ENCODE results near the gene PDE6G.

PDE6G gene

GRCh38 chr17:81686614-81687013 is 30.3 kb upstream of the PDE6G start:
- no peak for DNase-seq

GRCh38 chr17:81685108-81685507 is 28.8 kb upstream of the PDE6G start:
- peak; percentile 29 for DNase-seq

- DNase-seq: peak; percentile 49
Observed at GRCh38 chr17:81684442-81684911, 28.1 kb upstream of the PDE6G start.

- DNase-seq: peak; percentile 100
Observed at GRCh38 chr17:81683584-81684441, 27.5 kb upstream of the PDE6G start, which contains the start of the genes ARL16 and HGS. Gene ARL16 (minus strand): TSS chr17:81683797. CDS start chr17:81683753, 44 bp downstream. Gene HGS (plus strand): TSS chr17:81684011. CDS start chr17:81684067, 56 bp downstream.

DNA sequence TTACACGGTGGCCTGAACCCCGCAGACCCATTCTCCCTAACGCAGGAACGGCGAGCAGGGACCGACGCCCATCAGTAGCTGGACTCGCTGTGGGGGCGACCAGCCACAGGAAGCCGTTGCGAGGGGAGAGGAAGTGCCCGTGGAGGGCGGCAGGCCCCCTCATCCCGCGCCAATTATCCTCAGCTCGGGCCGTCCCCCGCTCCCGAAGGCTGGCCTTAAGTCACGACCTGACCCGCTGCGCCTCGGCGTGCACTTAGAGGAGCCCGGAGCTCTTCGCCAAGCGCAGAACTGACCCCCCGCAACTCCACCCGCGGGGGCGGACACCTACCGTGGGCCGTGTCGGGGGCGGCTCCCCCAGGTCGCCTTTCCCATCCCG is 26.9 kb upstream of the PDE6G start:
- DNase-seq: peak; percentile 29

DNA sequence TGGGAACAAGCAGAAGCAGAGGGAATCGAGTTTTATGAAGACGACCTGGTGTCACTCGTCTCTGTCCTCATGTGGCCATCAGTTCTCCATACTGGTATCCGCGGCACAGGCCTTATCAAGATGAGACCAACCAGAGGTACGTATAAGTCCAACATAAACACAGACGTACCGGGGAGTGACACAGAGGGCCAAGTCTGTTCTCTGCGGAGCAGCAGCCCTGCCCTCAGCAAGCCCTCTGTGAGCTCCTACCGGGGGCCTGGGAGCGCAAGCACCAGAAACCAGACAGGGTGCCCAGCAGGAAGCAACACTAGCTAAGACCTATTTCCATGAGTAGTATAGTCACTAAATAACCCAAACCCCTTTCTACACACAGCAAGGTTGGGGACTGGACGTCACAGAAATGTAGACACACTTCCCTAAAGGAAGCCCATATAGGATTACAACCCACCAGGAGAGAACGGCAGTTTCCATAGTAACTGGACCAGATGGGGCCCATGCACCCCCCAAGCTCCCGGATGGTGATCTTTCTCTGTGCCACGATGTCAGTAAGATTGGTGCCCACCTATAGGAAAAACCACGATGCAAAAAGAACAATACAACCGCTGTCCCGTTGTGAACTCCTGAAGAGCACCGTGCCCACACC is 26.3 kb upstream of the PDE6G start:
- DNase-seq: no peak

DNA sequence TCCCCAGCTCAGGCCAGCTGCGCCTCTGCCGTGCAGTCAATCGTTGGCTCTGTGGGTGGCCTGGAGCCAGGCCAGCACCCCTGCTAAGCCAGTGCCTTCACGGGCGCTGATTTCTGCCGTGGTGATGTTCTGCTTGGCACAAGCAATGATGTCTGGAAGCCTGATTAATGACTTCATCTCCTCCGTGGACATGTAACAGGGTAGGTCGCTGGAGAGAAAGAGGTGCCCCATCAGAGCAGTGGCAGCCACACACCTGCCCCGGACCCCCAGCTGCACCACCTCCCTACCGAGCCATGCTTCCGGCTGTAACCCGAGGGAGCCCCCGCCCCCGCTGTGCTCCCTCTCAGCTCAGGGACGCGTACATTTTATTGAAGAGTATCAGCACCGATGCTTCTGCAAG is 25.3 kb upstream of the PDE6G start:
- no peak for DNase-seq

DNA sequence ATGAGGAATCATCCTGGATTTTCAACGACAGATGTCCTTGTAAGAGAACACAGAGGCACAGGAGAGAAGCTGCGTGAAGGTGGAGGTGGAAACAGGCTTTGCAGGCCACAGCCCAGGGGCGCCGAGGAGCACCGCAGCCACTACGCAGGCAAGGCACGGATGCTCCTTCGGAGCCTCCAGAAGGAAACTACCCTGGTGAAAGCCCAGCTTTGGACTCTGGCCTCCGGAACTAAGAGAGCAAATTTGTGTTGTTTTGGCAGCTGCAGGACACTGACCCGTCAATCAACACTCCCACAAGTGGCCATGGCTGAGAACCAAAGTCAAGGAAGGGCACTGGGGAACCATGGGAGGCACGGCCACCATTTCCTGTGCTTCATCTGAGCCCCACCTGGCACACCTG is 23.8 kb upstream of the PDE6G start:
- DNase-seq: no peak

- no peak for DNase-seq
Observed at GRCh38 chr17:81676906-81677305, 20.6 kb upstream of the PDE6G start.

- DNase-seq: peak; percentile 51
Observed at GRCh38 chr17:81675515-81676221, 19.3 kb upstream of the PDE6G start.

DNA sequence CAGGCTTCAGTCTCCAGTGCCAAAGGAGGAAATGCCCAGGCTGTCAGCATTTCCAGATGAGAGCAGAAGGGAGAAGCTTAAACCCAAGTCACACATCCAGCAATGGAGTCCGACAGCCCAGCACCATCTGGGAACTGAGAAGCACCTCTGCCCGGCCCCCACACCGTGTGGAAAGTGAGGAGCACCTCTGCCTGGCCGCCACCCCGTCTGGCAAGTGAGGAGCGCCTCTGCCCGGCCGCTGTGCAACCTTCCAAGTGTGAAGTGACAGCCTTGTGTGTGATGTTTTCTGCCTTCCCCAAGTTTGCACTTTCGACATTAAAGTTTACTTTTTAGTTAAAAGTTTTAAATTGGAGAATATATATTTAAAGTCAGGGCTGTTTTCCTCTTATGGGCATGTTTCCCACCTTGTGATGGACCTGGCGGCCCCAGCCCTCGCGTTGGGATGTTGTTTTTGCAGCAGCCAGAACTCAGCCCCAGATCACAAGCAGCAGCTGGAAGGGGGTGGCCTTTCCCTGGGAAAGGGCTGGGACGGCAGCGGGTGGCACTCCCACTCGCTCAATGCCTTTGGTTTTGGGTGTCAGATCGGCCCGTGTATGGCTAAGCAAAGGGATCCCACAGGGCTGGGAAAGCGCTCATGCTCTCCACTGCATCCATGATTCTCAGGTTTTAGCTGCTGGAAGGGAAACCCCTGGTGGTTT is 17.4 kb upstream of the PDE6G start:
- no peak for DNase-seq

GRCh38 chr17:81672954-81673353 is 16.6 kb upstream of the PDE6G start:
- DNase-seq: no peak

- DNase-seq: no peak
Observed at GRCh38 chr17:81672504-81672903, 16.2 kb upstream of the PDE6G start.

GRCh38 chr17:81667754-81668153 is 11.4 kb upstream of the PDE6G start:
- peak; percentile 72 for DNase-seq

- DNase-seq: peak; percentile 98
Observed at GRCh38 chr17:81666342-81667191, 10.2 kb upstream of the PDE6G start, which contains the start of the genes CCDC137 and OXLD1. Gene CCDC137 (plus strand): TSS chr17:81666737. CDS start chr17:81666767, 30 bp downstream. Gene OXLD1 (minus strand): TSS chr17:81666605. CDS start chr17:81666577, 28 bp downstream.

DNA sequence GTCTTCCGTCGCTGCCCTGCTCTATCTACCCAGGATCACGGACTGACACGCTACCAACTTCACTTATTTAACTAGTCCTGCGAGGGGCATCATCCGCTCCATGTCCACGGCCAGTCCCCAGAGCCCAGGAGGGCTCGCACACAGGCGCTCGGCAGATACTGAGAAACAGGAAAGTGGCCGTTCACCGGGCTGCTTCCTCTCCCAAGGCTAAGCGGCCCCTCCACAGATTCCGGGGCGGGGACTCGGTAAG is 9.7 kb upstream of the PDE6G start:
- DNase-seq: peak; percentile 56

DNA sequence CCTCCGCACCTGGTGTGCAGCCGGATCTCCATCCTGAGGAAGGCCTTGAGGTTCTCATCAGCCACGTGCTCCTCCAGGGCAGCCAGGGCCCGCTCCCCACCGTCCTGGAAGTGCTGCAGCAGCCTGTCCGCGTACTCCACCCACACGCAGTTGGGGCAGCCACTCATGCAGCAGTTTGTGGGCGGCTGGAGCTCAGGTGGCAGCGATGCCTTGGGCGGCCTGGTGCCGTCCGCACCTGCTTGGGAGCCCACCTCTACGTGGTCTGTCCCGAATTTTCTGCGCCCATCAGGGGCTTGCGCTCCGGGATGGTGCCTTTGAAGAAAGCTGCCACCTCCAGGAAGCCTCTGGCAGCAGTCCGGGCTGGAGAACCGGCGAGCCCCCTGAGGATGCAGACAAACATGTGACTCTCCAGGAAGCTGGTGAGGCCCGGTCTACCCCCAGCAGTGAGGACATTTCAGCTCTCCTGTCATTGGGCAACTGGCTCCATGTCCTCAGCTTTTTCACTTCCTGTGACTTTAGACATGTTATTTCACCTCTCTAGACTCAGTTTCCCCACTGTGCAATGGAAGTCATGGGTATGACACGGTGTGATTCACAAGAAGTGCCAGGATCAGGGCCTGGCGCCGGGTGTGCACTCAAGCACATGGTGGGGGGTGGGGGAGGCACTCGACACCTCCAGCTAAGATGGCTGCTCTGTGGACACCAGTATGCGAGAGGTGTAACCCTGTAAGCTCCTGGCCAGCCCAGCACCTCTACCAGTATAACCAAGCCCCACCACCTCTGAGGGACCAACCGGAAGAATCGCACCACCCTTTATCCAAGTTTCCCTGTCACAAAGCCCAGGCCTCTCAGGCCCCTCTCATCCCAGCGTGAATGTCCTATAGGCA is 9.1 kb upstream of the PDE6G start:
- peak; percentile 81 for DNase-seq

DNA sequence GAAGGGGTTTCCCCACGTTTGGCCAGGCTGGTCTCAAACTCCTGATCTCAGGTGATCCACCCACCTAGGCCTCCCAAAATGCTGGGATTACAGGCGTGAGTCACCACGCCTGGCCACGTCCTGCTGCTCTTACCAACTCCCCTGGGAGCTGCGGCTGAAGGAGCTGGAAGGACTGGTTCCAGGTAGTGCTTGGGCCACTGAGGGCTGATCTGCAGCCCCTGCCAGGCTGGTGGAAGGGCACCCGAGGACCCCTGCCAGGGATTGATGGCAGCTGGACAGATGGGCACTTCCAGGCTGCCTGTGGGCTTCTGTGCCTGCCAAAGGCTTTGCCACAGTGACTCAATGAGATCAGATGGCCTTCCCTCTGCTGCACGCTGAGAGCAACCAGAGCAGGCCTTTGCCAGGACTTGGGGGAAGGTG is 7.7 kb upstream of the PDE6G start:
- no peak for DNase-seq

DNA sequence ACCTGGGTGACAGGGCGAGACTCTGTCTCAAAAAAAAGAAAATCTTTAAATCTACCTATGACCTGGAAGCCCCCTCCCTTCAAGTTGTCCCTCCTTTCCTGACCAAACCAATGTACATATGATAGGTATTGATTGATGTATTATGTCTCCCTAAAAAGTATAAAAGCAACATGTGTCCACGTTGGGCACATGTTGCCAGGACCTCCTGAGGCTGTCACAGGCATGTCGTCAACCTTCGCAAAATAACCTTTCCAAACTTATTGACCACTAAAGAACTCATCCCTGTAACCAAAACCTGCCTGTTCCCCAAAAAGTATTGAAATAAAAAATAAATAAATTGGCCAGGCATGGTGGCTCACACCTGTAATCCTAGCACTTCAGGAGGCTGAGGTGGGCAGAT is 5.7 kb upstream of the PDE6G start:
- DNase-seq: no peak

DNA sequence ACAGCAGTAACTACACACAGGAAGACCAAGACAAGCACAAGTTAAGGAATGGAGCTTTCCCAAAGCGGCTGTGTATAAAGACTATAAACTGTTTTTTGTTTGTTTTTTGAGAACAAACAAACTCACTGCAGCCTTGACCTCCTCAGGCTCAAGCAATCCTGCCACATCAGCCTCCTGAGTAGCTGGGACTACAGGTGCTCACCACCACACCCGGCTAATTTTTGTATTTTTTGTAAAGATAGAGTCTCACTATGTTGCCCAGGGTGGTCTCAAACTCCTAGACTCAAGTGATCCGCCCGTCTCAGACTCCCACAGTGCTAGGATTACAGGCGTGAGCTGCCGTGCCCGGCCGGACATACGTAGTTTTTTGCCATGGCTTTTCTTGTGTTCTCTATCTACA is 4.1 kb upstream of the PDE6G start:
- DNase-seq: no peak

DNA sequence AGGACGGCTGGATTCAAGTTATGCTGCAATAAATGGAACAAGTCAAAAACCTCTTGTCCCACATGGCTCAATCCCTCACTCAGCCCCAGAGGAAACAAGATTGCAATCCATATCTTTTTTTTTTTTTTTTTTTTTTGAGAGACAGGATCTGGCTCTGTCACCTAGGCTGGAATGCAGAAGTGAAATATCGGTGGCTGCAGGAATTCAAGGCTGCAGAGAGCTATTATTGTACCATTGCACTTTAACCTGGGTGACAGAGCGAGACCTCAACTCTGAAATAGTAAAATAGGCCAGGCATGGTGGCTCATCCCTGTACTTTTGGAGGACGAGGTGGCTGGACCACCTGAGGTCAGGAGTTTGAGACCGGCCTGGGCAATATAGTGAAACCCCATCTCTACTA is 2.7 kb upstream of the PDE6G start:
- DNase-seq: no peak
